HG03025 (cell line): ENCODE data around the gene C2CD5.
"Not testable (repeated sequence)": the region's sequence is repeated elsewhere in the genome, so short reads cannot be mapped to it uniquely, and the experiment has no call there.

Experiments used
- ATAC-seq: cut with Tn5 transposase; IDR thresholded peaks from one replicate; pipeline ENCODE4 v1.9.1; 2021; ENCODE audit warnings: mild to moderate bottlenecking, moderate library complexity; ENCODE audit not compliant: unreplicated experiment, low FRiP score

The C2CD5 gene

DNA sequence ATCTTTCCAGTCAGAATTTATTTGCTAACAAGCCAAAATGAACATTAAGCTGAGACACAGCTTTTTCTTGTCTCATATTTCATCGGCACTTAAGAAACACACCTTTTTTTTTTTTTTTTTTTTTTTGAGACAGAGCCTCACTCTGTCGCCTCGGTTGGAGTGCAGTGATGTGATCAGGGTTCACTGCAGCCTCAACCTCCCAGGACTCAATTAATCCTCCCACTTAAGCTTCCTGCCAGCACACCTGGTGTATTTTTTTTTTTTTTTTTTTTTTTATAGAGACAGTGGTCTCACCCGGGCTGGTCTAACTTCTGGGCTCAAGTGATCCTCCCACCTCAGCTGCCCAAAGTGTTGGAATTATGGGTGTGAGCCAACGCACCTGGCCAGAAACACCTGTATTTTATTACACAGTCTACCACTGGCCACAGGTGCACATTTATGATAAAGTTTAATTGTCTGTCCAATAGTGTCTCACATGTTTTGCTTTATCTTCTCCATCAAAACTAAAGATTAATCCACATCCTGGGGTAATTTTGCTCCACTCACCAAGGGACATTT, 62.7 kb downstream of the C2CD5 start:
- ATAC-seq: no peak

DNA sequence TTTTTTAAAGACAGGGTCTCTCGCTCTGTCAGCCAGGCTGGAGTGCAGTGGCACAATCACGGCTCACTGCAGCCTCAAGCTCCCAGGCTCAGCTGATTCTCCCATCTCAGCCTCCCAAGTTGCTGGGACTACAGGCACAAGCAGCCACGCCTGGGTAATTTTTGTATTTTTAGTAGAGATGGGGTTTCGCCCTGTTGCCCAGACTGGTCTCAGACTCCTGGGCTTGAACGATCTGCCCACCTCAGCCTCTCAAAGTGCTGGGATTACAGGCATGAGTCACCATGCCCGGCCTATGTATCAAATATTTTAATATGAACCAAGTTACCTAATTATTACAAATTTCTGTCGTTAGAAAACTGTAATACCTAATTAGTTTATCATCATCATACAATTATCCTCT, 63.5 kb downstream of the C2CD5 start:
- ATAC-seq: not testable (repeated sequence)

DNA sequence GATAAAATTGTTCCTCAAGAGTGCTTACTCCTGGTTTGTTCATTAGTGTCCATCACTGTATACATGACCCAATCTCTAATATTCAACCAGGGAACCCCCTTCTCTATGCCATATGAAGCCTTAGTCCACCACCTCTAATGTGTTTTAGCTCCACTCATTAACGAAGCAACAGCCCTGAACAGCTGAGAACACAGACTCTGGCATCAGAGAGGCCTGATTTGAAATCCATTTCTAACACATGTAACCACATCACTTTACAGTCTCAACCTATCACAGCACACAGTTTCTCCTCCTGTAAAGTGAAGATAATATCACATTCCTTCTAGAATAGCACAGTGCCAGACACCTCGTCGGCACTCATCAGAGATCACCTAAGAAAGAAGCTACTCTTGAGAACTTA, 64.3 kb downstream of the C2CD5 start:
- ATAC-seq: no peak

DNA sequence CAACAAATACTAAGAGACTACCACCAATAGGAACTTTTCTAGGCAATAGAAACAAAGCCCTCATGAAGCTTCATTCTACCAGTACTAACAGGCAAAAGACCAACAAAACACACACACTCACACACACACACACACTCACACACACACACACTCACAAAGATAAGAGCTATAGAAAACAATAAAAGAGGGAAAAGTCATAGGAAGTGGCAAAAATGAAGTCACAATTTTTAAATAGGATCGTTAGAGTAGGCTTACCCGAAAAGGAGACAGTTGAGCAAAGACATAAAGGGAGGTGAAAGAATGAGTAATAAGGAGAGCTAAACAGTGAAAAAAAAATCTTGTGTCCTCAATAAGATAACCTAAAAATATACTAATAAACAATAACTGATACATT, 66.5 kb downstream of the C2CD5 start:
- peak; percentile 44 for ATAC-seq

DNA sequence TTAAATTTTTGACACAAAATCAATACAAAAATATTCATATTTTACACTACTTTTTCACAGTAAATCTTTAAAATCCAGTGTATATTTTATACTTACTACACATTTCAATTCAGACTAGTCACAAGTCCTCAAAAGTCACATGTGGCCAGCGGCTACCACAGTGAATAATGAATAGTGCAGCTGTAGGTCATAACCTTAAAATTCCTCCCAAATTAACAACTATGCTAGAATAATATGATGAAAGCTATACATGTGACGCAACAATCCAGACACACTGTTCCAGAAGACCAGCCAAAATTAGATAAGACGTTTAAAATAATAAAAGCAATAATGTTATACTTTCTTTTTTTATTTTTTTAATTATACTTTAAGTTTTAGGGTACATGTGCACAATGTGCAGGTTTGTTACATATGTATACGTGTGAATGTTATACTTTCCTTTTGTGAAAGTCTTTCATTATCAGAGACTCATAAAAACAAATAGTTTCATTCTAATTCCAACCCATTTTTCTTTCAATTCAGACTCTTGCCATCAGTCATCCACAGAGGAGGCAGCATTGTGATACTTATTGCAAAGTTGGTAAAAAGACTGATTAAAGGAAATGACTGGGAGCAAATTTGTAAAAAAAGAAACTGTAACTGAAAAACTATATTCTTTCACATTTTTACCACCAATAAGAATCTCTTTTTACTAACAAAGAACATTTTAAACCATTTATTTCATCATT, 67.0 kb downstream of the C2CD5 start:
- no peak for ATAC-seq

DNA sequence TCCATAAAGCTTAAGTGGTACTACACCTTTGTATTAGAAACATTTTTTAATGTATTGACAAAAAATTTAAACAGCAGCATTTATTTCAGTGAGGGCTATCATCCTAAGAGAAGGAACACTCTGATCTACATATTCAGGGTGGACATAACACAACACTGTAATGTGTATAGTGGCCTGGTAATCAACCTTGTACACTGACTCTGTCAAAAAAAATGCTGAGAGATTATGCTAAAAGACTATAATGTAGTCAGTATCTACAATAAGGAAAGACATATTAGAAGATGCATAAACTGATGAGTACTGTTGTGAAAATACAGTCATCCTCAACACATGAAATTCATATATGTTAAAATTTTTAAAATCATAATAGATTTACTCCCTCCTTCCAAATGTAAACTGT, 68.2 kb downstream of the C2CD5 start:
- no peak for ATAC-seq

DNA sequence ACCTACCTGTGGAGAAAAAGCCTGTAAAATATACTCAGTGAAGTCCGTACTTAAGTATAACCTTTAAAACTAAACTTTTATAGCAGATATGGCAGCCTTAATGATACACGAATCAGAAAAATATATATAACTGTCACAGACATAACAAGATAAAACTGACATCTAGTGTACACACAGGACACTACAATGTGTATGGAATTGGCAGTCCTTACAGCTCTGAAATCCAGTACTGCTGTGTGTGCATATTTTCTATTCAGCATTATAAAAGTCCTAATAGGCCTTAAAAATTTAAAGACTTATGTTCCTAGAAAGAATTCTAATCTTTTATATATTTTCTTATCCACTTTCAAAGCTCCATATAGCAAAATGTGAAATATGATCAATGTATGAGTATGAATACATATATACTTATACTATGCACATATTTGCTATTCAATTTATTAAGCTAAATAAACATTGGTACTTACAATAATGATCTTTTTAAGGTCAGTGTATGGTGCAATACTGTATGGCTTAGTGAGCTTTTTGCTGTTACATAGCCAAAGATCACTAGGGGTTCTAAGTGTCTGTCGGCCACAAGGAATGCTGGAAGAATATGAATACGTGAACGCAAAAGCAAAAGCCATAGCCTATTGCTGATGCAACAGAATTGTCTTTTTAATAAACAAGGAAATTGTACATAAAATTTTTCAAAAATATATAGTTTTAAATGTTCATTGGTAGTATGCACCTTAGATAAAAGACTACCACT, 69.2 kb downstream of the C2CD5 start:
- ATAC-seq: no peak

DNA sequence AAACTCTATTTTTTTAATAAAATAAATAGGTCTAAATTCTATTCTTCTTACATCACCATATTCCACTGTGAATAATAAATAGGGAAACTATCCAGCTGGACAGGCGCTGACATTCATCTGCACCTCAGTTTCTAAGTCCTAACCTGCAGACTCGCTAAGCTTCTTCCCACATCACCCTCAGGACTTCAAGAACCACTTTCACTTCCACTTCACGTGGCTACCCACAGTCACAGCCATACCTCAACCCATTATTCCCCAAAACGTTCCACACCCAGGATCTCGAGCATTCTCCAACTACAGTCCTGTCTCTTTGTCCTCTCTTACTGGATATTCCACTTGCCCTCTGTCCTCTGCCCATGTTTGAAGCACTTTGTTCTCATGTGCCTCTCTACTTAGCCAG, 71.1 kb downstream of the C2CD5 start:
- ATAC-seq: peak; percentile 66

DNA sequence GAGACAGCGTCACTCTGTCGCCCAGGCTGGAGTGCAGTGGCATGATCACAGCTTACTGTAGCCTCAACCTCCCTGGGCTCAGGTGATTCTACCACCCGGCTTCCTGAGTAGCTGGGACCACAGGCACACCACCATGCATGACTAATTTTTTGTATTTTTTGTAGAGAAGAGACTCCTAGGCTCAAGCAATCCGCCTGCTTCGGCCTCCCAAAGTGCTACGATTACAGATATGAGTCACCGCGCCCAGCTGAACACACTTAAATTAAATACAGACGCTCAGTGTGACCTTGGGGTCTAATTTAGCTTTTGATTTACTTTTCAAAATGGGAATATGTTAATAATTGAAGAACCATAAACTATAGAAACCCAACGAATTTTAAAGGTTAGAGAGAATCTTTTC, 77.2 kb downstream of the C2CD5 start:
- no peak for ATAC-seq

DNA sequence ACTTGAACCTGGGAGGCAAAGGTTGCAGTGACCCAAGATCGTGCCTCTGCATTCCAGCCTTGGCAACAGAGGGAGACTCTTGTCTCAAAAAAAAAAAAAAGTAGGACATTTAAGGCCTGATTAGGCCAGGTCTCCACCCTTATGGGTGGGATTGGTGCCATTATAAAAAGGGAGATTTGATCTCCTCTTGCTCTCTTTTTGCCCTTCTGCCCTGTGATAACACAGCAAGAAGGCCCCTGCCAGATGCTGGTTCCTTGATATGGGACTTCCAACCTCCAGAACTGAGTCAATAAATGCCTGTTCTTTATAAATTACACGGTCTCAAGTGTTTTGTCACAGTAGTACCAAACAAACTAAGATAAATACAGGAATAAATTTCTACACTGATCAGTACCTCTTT, 81.0 kb downstream of the C2CD5 start:
- ATAC-seq: no peak

DNA sequence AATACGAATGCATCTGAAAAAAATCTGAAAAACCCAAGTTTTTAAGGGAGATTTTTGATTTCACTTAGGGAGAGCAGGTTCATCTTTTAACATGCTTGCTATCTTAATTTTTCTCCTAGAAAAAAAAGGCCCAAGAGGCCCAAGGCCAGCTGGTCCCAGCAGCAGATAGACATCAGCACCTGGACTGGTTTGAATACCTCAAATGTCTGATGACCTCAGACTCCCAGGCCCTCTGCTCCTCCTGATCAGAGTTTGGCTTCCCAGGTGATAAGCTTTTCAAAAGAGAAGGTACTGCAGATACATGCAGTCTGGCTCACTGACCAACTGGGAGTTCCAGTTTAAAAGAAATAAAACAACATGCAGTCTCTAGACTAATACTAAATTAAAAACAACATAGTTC, 82.6 kb downstream of the C2CD5 start:
- ATAC-seq: no peak

DNA sequence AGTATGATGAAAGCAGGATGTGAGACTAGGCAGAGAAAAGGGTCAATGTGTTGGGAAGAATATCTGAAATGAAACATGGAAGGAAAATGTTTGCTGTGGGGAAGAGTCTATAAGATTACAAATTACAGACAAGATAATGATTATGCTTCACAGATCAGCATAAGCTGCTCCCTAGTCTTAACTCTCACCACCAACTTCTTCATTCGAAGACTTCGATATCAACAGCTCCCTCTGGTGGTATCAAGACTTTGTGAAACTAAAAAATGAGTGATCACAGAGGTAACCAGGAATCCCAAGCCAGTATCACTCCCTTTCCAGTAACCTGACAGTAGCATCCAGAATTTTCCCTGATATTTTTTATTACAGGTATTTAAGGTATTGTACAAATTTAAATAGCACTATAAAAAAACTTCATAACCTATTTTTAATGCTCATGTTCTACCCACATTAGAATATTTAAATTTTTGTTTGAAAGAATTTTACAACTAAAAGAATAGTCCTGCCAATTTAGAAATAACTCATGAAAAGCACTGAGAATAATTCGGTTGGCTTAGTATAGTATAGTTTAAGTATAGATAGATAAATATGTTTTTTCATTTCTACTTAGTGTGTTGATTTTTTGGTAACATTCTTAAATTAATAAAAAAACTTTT, 84.4 kb downstream of the C2CD5 start:
- ATAC-seq: no peak

DNA sequence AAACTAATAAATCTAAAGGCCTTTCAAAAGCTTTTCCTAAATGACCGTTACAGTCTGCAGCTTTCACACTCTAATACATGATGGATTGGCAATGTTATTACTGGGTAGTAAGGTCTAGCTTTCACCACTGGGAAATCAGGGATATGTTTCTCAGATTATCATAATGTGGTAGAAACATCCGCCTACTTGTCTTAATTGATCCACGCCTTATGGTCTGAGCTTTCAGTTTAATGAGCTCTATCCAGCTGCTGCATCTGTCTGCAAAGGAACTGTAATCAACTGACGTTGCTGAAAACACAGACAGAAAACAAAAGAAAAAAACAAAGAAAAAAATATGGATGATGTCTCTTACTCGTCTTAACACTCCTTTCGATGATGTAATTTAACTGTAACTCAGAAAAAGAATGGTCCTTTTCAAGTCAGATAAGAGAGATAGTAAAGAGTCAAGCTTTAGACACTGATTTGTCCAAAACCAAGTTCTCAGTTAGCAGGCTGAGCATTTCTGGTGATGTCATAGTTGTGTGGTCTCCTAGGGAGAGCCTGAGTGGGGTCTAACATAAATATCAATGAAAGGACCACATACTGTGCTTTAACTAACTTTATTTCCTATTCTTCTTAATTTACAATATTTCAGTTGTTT, 85.9 kb downstream of the C2CD5 start:
- ATAC-seq: no peak

DNA sequence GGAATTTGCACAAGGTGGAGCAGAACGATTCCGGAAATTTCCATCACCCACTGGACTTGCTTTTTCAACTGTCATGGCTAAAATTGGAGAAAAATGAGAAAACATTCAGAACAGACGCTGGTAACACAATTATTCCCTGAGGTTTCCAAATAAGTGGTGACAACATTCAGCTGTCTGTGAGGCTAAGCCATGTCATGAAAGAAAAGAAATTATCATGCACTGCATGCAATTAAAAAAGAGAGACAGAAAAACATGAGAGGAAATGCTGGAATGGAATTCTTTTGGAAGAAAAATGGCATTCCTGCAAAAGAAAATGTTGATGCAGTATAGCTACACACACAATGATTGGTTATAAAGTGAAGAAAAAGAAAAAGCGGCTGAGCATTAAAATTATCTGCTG, 87.3 kb downstream of the C2CD5 start:
- ATAC-seq: no peak

DNA sequence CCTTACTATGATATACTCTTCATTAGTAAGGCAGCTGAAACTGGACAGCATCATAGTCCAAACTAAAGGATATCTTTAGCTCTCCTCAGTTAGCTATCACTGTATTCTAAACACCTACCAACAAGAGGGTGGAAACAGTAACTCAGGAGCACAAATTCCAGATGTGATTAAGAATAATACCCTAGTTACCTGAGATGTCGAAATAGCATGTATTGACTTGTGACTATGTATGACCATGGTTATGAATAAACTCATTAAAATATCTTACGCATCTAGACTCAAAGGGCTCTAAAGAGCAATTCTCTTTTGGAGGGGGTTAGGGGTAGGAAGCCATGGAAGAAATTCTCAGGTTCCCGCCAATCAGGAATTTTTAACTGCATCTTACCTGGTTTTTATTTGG, 90.8 kb downstream of the C2CD5 start:
- ATAC-seq: no peak

DNA sequence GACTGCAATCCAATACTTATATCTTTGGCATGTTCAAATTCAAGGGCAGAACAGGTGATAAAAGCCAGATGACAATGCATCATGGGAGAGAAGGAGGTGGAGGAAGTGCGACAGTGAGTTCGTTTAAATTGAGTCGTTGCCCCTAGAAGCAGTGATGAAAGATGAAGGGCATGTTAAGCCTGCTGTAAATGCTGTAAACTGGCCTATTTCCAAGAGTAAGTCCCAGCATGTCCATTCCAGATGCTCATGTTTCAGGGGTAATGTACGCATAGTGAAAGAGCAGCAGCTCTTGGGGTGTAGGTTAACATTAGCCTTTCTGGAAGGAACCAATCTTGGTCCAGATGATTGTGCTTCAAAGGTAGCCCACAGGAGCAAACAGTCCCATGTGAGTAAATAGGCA, 97.1 kb downstream of the C2CD5 start:
- ATAC-seq: no peak

DNA sequence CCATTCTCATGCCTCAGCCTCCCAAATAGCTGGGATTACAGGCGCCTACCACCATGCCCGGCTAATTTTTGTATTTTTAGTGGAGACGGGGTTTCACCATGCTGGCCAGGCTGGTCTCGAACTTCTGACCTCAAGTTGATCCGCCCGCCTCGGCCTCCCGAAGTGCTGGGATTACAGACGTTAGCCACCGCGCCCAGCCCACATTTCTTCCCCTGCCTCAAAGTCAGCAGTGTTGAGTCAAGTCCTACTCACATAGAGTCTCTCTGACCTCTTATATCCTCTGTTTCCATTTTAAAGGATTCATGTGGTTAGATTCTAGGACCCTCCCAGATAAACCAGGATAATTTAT, 100.1 kb downstream of the C2CD5 start:
- ATAC-seq: not testable (repeated sequence)

DNA sequence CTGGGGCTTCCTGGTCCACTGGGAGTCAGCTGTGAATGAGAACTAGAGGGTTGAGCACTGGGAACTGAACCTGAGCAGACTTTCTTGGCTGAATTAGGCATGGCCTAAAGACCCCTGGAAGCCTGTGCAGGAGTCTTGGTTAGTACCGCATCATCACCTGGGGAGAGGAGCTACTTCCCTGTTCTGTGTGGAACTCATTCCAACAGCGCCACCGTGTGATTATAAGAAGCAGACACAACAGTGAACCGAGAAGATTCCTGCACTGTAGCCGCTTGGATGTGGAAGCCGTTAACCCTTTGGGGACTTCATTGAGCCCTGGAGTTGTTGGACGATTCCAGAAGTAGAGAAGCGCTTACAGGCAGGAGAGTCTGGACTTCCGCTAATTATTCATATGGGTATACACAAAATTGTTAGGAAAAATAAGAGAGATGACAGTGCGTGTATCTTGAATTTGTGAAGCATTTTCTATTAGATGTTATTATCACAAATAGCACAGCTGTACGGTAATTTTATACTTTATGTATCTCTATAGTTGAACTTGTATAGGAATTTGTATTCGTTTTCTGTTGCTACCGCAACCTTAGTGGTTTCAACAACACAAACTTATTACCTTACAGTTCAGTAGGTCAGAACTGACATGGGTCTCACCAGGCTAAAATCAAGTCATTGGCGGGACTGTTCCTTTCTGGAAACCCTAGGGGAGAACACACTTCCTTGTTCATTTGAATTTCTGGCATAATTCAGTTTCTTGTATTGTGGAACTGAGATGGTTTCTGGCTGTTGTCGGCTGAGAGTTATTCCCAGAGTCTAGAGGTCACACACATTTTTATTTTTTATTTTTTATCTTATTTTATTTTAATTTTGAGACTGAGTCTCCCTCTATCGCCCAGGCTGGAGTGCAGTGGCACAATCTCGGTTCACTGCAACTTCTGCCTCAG, 100.7 kb downstream of the C2CD5 start:
- ATAC-seq: peak; percentile 100

DNA sequence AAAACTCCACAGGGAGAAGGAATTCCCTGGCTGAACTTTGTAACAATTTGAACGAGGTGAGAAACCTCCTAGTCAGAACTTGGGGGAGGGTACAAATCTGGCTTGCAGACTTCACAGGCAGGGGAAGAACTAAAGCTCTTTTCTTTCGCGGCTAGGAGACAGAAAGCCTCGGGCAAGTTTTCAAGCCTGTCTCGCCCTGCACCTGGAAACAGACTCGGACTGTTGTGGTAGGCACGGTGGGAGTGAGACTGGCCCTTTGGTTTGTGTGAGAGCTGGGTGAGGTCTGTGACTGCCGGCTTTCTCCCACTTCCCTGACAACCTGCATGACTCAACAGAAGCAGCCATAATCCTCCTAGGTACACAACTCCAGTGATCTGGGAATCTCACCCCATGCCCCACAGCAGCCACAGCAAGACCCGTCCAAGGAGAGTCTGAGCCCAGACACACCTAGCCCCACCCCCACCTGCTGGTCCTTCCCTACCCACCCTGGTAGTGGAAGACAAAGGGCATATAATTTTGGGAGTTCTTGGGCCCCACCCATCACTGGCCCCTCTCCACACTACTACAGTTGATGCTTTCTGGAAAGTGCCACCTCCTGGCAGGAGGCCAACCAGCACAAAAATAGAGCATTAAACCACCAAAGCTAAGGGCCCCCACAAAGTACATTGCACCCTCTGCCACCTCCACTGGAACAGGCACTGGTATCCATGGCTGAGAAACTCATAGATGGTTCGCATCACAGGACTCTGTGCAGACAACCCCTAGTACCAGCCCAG, 107.1 kb downstream of the C2CD5 start:
- ATAC-seq: no peak
